Keratinocyte (primary cell): ENCODE data around the gene FHAD1.

Source experiments
- CTCF ChIP-seq, 3 experiments: IDR thresholded peaks in 1 of 3; conservative IDR thresholded peaks in 1 of 3; optimal IDR thresholded peaks in 1 of 3; 2 replicates in 2 of 3; 3 replicates in 1 of 3; pipeline versions ENCODE3 to v1.5.1; 2011; ENCODE audit warnings: low read length in 3 of 3, mild to moderate bottlenecking in 3 of 3, moderate library complexity in 2 of 3, control low read depth in 1 of 3, inconsistent platforms in 1 of 3; ENCODE audit not compliant: insufficient read depth in 2 of 3; ENCODE audit errors: extremely low read depth in 1 of 3
- EZH2 ChIP-seq: IDR thresholded peaks from one replicate; pipeline ENCODE4 v1.6.1; 2012; ENCODE audit warnings: inconsistent platforms, mild to moderate bottlenecking, low read length, moderate library complexity

DNA sequence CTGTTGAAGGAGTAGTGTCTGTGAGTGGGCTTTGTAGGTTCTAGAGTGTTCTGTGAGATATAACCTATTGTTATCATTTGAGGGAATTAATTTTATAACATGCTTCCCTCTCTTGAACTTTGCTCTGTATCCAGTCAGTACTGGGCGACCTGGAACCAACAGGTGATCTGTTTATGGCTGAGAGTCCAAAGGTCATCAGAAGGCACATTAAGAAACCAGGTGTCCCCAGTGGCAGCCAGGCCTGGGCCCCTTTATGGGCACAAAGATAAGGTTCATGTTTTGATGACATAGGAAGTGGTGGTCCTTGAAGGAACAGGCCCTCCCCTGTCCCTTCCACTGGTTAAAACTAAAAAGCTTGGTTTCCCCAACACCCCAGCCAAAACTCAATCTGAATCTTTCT lies 61.1 kb downstream of the FHAD1 start:
- TF ChIP-seq CTCF (optimal IDR thresholded peaks at IDR 0.05 in 1 of 3, IDR thresholded peaks at IDR 0.05 in 1 of 3, conservative IDR thresholded peaks at IDR 0.05 in 1 of 3; ENCODE audit: extremely low read depth in 1 of 3, insufficient read depth in 2 of 3, low read length in 3 of 3) (no peak), EZH2 (no peak)
